NCI-H82 (cell line): Measurements from ENCODE around the gene CNTD1.
"Not testable (repeated sequence)": the region's sequence is repeated elsewhere in the genome, so short reads cannot be mapped to it uniquely, and the experiment has no call there.

Source experiments
- DNase-seq: peaks from one replicate; lab custom pipeline; 2025; lab: John Stamatoyannopoulos, UW

The CNTD1 gene, protein sequence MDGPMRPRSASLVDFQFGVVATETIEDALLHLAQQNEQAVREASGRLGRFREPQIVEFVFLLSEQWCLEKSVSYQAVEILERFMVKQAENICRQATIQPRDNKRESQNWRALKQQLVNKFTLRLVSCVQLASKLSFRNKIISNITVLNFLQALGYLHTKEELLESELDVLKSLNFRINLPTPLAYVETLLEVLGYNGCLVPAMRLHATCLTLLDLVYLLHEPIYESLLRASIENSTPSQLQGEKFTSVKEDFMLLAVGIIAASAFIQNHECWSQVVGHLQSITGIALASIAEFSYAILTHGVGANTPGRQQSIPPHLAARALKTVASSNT

DNA sequence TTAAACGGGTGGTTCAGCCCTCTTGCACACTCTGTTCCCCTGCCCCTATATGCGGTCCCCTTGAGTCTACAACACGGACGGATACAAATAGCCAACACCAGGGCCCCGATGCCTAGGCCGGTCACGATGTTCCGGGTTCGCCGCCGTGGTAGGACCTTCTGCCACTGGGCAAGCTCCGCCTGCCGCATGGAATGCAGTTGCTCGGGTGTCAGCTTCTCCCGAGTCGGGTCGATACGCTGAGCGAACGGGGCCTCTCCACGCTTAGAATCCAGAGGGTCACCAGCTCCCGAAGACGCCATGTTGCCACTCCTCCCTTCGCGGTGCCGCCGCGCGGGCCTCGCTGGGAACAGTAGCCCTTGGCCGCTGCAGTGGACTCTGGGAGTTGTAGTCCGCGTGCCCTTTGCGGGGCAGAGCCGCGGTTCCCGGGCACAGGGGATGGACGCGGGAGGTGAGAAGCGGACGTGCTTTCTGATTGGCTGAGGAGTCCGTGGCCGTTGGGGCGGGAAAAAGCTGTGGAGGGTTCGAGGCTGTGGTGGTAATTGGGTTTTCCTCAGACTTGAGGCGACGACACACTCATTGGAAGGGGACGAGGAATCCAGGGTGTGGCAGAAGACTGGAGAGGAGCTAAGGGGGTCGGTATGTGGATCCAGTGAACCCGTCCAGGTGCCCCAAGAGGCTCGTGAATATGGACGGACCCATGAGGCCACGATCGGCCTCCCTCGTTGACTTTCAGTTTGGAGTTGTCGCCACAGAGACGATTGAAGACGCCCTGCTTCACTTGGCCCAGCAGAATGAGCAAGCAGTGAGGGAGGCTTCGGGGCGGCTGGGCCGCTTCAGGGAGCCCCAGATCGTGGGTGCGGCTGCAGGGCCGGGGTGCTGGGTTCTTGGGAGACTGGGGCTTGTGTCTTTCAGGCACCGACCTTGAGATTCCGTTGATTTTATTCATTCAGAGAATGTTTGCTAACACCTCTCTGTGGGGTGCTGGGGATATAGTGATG, at the start of gene CNTD1, which contains the start of gene COA3:
Gene CNTD1 (plus strand): TSS at position 479 of the 998 bp plus-strand sequence. CDS start 207 bp downstream, at position 686.
Gene COA3 (minus strand): TSS at position 322 of the 998 bp plus-strand sequence. CDS start 23 bp downstream, at position 299.
- DNase-seq: peak; percentile 93

DNA sequence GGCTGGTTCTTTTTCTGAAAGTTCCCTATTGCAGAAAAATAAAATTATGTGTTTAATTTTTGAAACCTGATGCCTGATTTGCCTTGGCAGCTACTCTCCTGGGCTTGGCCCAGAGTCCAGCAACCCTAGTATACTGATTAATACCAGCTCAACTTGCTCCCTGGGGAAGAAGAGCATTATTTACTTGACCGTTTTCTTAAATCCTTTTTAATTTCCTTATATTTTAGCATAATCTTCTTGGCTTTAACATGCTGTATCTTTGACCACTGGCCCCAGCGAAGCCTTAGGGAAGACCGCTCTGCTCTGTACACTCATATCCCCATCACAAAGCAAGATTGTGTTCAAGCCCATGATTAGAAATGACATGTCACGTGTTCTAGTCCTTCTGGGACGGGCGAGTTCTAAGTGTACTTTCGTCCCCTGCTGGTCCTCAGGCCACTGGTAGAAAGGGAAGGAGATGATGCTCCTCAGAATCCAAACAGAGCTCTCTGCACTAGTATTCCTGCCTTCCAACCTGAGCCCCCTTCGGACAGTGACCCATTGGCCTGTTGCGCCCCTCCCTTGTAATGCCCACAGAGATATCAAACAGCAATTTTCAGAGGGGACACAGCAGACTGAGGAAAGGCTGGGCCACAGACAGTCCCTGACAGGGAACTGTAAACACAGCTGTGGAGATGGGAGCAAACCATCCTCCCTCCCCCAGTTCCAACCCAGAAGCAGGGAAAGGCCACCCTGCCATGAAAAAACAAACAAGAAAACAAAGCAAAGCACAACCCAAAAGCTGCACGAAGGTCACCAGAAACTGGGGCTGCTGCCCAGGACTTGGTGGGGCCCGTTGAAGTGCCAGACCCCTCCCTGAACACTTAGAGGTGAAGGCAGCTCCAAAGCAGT, 49.5 kb upstream of the CNTD1 start:
- no peak for DNase-seq

DNA sequence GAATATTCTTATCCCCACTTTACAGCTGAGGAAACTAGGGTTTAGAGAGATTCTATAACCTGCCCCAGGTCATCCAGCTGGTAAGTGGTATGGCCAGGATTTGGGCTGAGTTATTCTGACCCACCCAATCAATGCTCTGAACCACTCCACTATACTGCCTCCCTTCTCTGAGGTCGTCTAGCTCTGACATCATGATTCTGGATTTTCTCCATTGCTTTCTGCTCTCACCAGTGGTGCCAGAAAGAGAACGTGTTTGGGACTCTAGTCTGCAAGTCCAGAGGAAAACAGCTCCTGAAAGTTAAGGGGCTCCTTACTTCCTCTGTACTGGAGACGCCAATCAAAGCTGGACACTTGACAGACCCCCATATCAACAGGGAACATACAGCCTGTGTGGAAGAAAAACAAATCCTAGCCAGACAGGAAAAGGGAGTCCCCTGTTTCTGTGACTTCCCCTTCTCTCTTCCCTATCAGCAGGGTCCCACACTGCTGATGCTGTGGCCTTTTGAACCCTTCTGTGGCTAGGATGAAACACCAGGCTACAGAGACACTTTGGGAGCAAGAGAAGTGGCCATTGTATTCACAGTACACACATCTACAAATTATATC, 47.8 kb upstream of the CNTD1 start:
- no peak for DNase-seq

DNA sequence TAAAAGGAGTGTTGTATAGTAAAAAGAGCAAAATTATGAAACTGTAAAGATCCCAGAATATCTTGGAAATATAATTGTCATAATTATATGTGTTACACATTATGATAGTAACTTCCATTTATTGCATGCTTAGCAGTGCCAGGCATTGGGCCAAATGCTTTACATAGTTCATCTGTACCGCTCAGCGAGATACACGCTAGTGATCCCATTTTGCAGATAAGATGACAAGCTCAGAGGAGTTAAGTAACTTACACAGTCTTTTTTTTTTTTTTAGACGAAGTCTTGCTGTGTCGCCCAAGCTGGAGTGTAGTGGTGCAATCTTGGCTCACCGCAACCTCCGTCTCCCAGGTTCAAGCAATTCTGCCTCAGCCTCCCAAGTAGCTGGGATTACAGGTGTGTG, 47.0 kb upstream of the CNTD1 start:
- DNase-seq: no peak

DNA sequence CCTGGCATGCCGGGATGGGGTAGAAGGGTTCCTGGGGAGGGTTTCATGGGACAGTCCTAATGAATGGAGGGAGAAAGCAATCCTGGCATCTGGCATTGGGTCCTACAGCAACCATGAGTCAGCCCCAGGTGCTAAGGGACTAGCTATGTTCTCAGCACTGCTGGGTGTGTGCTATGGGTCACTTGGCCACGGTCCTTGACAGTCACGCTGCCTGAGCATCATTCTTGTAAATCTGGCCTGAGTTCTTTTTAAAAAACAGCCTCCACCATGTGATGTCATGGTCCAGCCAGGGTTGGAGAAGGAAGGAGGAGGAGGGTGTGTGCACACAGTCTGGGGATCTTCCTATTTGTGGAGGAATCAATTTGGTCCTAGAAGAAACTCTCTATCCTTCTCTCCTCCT, 43.9 kb upstream of the CNTD1 start:
- no peak for DNase-seq

DNA sequence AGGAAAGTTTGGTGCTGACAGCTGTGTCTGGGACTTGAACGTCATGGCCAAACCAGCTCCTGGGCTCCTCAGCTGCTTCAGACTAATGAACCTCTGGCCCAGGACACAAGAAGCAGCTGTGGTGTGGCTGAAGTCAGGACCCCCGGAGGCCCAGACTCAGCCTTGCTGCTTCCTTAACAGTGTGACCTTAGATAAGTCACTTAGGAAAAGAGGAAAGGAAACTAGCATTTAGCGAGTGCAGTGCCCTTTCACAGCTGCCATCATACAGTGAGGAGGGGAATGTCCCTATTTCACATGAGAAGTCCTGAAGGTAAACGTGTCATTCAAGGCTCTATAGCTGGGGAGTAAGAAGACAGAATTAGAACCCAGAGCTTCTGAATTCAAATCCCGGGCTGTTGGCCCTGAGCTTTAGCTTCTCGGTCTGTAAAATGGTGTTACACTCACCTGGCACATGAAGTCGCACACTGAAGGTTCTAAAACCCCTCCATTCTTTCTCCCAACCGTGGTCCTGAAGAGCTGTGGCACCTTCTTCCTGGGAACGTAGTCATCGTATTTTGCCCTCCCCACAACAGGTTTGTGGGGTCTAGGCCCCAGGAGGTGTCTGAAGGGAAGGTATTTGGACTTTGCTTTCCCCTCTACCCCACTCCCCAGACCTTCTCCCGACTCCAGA, 38.5 kb upstream of the CNTD1 start:
- no peak for DNase-seq

DNA sequence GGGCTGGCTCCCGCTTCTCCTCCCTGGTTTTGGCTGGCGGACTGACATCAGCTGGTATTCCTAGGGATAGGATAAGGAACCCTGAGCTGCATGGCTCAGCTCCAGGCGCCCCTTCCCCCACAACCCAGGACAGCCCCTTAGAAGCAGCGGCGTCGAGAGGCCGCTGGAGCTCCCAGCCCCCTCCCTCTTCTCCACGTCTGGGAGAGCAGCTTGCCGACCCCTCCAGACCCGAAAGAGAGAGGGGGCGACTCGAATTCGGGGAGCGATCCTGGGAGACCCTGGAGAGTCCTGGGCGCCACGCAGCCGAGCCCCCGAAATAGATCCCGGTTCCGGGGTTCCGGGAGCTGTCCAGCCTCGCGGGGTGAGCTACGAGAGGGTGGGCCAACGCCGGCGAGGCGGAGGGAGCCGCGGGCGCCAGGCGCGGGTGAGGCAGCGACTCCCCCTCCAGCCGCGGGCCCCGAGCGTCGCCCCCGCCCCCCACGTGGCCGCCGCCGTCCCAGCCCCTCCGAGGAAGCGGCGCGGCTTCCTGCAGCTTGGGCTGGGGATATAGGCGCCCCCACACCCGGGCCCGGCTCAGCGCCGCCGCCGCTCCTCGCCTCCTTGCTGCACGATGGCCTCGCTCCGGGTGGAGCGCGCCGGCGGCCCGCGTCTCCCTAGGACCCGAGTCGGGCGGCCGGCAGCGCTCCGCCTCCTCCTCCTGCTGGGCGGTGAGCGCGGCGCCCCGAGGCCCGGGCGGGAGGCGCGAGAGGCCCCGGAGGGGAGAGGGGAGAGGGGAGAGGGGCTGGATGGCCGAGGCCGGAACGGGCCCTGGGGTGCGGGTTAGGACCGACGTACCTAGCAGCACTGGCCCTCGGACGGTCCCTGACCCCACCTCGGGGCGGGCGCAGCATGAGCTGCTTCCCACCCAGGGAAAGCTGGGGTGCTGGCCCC, 37.7 kb upstream of the CNTD1 start, which contains the start of gene RAMP2:
Gene RAMP2 (plus strand): TSS at position 576 of the 930 bp plus-strand sequence. CDS start 35 bp downstream, at position 611.
- DNase-seq: peak; percentile 73

DNA sequence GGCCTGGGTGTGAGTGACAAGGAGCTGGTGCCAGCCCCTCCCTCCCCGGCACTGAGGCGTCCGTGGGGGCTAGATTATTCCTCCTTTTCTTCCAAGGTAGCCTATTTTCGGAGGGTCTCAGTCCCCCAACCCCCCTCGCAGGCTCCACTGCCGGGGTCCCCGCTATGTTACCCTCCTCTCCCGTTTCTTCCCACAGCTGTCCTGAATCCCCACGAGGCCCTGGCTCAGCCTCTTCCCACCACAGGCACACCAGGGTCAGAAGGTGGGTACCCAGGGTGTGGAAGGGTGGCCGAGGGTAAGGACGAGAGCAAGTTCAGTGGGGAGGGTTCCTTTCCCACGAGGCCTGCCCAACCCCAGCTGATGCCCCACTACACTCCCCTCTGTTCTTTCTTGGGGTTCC, 37.0 kb upstream of the CNTD1 start:
- no peak for DNase-seq

DNA sequence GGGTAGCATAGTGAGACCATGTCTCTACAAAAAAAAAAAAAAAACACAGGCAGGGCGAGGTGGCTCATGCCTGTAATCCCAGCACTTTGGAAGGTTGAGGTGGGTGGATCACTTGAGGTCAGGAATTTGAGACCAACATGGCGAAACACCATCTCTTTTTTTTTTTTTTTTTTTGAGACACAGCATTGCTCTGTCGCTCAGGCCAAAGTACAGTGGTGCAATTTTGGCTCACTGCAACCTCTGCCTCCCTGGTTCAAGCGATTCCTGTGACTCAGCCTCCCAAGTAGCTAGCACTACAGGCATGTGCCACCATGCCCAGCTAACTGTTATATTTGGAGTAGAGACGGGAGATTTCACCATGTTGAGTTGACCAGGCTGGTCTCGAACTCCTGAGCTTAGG, 32.5 kb upstream of the CNTD1 start:
- DNase-seq: no peak

DNA sequence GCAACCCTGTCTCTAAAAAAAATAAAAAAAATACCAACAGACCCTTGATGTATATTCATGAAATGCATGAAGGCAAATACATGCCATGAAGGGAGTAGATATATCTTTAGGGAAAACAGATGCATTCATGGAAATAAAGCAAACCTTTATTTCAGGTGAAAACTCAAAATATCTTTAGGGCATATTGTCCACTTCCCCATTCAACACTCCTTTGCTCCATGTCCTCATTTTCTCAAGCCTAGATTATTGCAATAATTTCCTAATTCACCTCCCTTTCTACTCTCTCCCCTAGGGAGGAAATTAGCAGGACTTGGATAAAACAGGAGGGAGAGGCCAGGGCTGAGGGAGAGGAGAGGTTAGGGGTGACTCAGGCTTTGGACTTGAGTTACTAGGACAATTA, 31.1 kb upstream of the CNTD1 start:
- DNase-seq: no peak

DNA sequence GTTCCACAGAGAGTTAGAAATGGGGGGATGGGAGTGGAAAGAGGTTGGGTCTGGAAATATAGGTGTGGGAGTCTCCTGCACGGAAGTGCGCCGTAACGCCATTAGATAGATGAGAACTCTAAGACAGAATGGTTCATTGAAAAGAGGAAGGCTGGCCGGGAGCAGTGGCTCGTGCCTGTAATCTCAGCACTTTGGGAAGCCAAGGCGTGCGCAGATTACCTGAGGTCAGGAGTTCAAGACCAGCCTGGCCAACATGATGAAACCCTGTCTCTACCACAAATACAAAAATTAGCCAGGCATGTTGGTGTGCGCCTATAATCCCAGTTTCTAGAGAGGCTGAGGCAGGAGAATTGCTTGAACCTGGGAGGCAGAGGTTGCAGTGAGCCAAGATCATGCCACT, 30.7 kb upstream of the CNTD1 start:
- DNase-seq: not testable (repeated sequence)

DNA sequence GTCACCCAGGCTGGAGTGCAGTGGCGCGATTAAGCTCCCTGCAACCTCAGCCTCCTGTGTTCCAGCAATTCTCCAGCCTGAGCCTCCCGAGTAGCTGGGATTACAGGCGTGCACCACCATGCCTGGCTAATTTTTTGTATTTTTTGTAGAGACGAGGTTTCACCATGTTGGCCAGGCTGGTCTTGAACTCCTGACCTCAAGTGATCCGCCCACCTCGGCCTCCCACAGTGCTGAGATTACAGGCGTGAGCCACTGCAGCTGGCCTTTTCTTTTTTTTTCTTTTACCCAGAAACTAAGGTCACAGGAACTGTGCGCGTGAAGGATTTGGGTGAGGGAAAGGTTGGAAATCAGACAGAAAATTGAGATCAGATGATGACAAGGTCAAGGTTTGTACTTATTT, 28.7 kb upstream of the CNTD1 start:
- DNase-seq: not testable (repeated sequence)

DNA sequence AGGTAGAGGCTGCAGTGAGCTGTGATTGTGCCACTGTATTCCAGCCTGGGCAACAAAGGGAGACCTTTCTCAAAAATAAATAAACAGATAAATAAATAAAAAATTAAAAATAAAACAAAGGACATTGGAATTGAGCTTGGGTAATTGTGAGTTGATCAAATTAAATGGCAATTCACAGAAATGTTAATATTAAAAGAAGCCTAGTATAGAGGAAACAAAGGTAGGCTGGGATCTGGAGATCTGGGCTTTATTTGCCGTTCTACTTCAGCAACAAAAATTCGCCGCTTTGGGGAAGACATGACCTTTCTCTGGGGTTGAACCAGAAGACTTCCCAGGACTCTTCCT, 25.7 kb upstream of the CNTD1 start:
- DNase-seq: no peak

DNA sequence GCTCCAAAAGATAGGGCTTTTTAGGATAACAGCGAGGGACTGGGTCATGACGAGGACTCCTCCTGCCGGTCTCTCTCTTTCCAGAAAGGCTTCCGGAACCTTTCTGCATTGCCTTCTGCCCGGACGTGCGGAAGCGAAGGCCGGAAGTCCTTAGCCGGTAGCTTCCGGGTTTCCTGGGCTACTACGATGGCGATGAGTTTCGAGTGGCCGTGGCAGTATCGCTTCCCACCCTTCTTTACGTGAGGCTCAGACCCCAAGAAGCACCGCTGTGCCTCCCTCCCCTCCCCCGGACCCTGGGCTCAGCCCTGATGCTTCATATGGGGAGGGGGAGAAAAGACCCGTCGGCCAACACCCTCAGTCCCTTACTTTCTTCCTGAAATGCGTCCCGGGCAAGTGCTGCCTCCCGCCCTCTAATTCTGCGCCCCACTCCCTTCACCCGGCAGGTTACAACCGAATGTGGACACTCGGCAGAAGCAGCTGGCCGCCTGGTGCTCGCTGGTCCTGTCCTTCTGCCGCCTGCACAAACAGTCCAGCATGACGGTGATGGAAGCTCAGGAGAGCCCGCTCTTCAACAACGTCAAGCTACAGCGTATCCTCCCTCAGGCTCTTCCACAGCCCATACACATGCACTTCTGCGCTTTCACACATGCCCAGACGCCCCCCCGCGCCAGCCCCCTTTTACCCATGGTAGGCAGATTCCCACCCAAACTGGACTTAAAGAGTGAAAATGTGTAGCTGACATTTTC, 25.2 kb upstream of the CNTD1 start, which contains the start of gene VPS25:
Gene VPS25 (plus strand): TSS at position 160 of the 746 bp plus-strand sequence. CDS start 27 bp downstream, at position 187.
- peak; percentile 90 for DNase-seq

DNA sequence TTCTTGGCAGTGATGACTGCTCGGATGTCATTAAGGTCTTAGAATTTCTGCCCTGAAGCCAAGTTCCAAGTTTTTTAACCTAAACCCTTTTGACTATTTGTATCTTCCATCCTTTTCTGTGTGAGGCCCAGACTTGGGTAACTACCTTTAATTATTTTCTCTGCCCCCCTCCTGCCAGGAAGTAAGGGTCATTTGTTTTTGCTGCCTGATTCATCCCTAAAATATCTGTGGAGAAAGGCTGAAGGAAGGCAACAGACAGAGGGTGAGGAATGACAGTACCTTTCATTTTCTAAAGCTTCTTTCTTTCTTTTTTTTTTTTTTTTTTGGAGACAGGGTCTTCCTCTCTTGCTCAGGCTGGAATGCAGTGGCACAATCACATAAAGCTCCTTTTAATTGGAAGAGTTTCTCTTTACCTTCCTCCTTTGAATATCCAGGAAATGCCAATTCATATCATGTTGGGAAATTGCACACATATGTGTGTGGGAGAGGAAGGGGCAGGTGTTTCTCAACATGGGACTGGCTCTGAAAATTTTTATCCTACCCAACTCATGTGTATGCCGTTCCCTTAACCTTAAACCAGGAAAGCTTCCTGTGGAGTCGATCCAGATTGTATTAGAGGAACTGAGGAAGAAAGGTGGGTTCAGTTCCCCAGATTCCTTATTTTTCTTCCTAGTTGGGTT, 24.5 kb upstream of the CNTD1 start:
- DNase-seq: no peak

DNA sequence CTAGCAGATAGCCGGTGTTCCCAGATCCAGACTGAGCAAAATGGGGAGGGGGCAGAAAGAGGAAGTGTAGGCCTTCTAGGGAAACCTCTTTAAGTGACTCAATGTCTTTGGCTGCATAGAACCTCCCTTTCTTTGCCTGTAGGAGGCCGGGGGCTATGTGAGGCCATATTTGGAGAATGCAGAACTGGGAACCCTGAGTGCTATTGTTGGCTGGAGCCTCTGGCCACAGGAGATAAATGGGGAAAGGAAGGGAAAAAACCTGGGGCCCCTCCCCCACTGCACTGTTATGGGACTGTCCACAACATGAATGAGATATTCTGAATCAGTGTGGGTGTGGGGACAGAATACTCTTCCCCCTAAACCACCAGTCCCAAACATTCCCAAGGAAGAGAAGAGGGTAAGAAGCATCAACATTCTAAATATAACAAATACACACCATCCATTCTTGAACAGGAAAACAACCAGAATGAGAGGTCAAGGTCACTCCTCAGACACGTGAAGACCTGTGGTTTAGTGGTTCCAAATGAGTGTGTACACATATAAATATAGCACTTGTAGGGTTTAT, 23.0 kb upstream of the CNTD1 start:
- no peak for DNase-seq

DNA sequence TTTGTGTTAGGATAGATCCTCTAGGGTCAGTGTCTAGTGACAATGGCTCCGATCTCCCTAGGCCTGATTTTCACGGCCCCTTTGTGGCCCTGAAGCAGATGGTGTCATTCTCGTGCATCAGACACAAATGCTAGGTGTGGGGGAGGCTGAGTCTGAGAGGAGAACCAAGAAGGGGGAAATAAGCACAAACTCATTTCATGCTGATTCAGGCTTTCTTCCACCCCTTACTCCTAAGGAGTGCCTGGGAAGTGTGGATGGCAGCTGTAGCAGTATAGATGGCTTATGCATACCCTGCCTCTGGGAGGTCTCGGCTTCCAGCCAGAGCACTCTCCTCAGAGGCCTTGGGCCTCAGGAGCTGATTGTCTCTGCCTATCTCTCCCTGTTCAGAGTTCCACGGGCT, 20.1 kb upstream of the CNTD1 start:
- DNase-seq: no peak
